HG02759 (cell line): ENCODE measurements around the gene PLTP.
"Not testable (repeated sequence)": the region's sequence is repeated elsewhere in the genome, so short reads cannot be mapped to it uniquely, and the experiment has no call there.

Experiments used
- ATAC-seq: cut with Tn5 transposase; IDR thresholded peaks from one replicate; pipeline ENCODE4 v1.9.1; 2021; ENCODE audit warnings: mild to moderate bottlenecking, moderate library complexity; ENCODE audit not compliant: unreplicated experiment

The PLTP gene

GRCh38 chr20:45944965-45945677 is 33.2 kb upstream of the PLTP start:
- ATAC-seq = no peak

GRCh38 chr20:45944151-45944964 is 32.4 kb upstream of the PLTP start:
- no peak for ATAC-seq

GRCh38 chr20:45943613-45944012 is 31.7 kb upstream of the PLTP start:
- ATAC-seq = no peak

GRCh38 chr20:45940469-45940868 is 28.5 kb upstream of the PLTP start:
- no peak for ATAC-seq

- no peak for ATAC-seq
These were observed 28.1 kb upstream of the PLTP start for GRCh38 chr20:45940053-45940452.

GRCh38 chr20:45938727-45939438 is 26.9 kb upstream of the PLTP start:
- ATAC-seq = no peak

GRCh38 chr20:45937765-45938164 is 25.8 kb upstream of the PLTP start:
- no peak for ATAC-seq

- peak; percentile 4 for ATAC-seq
These were observed 23.6 kb upstream of the PLTP start for GRCh38 chr20:45935416-45936046.

- ATAC-seq = peak; percentile 75
These were observed 22.8 kb upstream of the PLTP start, which contains the start of gene PCIF1 for GRCh38 chr20:45934586-45935415. Gene PCIF1 (plus strand): TSS chr20:45934683. CDS start chr20:45939000, 4,317 bp downstream.

- peak; percentile 22 for ATAC-seq
These were observed 22.2 kb upstream of the PLTP start for GRCh38 chr20:45934046-45934585.

GRCh38 chr20:45933266-45934045 is 21.5 kb upstream of the PLTP start:
- no peak for ATAC-seq

GRCh38 chr20:45931680-45932079 is 19.7 kb upstream of the PLTP start:
- ATAC-seq = not testable (repeated sequence)

GRCh38 chr20:45927071-45927878 is 15.3 kb upstream of the PLTP start:
- no peak for ATAC-seq

- ATAC-seq = no peak
These were observed 14.7 kb upstream of the PLTP start for GRCh38 chr20:45926731-45927070.

GRCh38 chr20:45925821-45926506 is 14.0 kb upstream of the PLTP start:
- no peak for ATAC-seq

GRCh38 chr20:45924391-45925261 is 12.7 kb upstream of the PLTP start:
- no peak for ATAC-seq
